Astrocyte (in vitro differentiated cells and primary cell): ENCODE data around the gene TBC1D2B. TPM values are rescaled to one million over a fixed set of nuclear protein-coding genes. Genes with fewer than 3 reads are reported as not detected.

ENCODE experiments used
- DNase-seq: peaks from one replicate; pipeline ENCODE4 v3.0.0-alpha.2; 2010; ENCODE audit warnings: low read depth
- FAIRE-seq: peaks from 2 replicates; lab custom pipeline; 2011; peaks lifted over from hg19 to GRCh38; lab: Jason Lieb, UNC
- H2AFZ ChIP-seq: 2 replicates; pipeline ENCODE4 v1.6.0; 2012; ENCODE audit warnings: low read depth, low read length, inconsistent platforms
- H3K27ac ChIP-seq: 2 replicates; pipeline ENCODE4 v1.5.1; 2011; ENCODE audit warnings: low read depth, low read length, inconsistent platforms
- H3K27me3 ChIP-seq: 2 replicates; pipeline ENCODE4 v1.6.0; 2011; ENCODE audit warnings: low read length, inconsistent platforms; ENCODE audit not compliant: insufficient read depth
- H3K36me3 ChIP-seq: 2 replicates; pipeline ENCODE4 v1.5.1; 2011; ENCODE audit warnings: low read length, inconsistent platforms; ENCODE audit not compliant: insufficient read depth
- H3K4me1 ChIP-seq: 2 replicates; pipeline ENCODE4 v1.5.1; 2011; ENCODE audit warnings: low read length, inconsistent platforms; ENCODE audit not compliant: insufficient read depth
- H3K4me2 ChIP-seq: 2 replicates; pipeline ENCODE4 v1.6.0; 2012; ENCODE audit warnings: low read length, inconsistent platforms
- H3K4me3 ChIP-seq: 2 replicates; pipeline ENCODE4 v1.5.1; 2011; ENCODE audit warnings: low read depth, mild to moderate bottlenecking, low read length, inconsistent platforms; ENCODE audit not compliant: insufficient read depth
- H3K79me2 ChIP-seq: 2 replicates; pipeline ENCODE4 v1.6.0; 2012; ENCODE audit warnings: mild to moderate bottlenecking, low read length, inconsistent platforms; ENCODE audit not compliant: insufficient read depth
- H3K9ac ChIP-seq: 2 replicates; pipeline ENCODE4 v1.6.0; 2012; ENCODE audit warnings: mild to moderate bottlenecking, low read length, inconsistent platforms
- H3K9me3 ChIP-seq: 2 replicates; pipeline ENCODE4 v1.5.1; 2012; ENCODE audit warnings: low read depth, mild to moderate bottlenecking, low read length, inconsistent platforms; ENCODE audit not compliant: insufficient read depth
- H4K20me1 ChIP-seq: 2 replicates; pipeline ENCODE4 v1.6.0; 2012; ENCODE audit warnings: low read length, inconsistent platforms; ENCODE audit not compliant: insufficient read depth
- H3K27ac Mint-ChIP-seq: one replicate; pipeline ENCODE4 v1.8.0; 2021; ENCODE audit warnings: mild to moderate bottlenecking, mixed read lengths; ENCODE audit not compliant: unreplicated experiment
- H3K27me3 Mint-ChIP-seq: one replicate; pipeline ENCODE4 v1.8.0; 2021; ENCODE audit warnings: low read depth, mixed read lengths; ENCODE audit not compliant: unreplicated experiment
- H3K36me3 Mint-ChIP-seq: one replicate; pipeline ENCODE4 v1.8.0; 2021; ENCODE audit warnings: low read depth, mixed read lengths; ENCODE audit not compliant: unreplicated experiment
- H3K4me1 Mint-ChIP-seq: one replicate; pipeline ENCODE4 v1.8.0; 2021; ENCODE audit warnings: low read depth, mixed read lengths; ENCODE audit not compliant: unreplicated experiment
- H3K4me3 Mint-ChIP-seq: one replicate; pipeline ENCODE4 v1.8.0; 2021; ENCODE audit warnings: mild to moderate bottlenecking, moderate library complexity, mixed read lengths; ENCODE audit not compliant: unreplicated experiment
- H3K9me3 Mint-ChIP-seq: one replicate; pipeline ENCODE4 v1.8.0; 2021; ENCODE audit warnings: mild to moderate bottlenecking, mixed read lengths; ENCODE audit not compliant: unreplicated experiment
- CTCF ChIP-seq: IDR thresholded peaks from 2 replicates; pipeline ENCODE4 v1.5.1; 2011; ENCODE audit warnings: low read depth, mild to moderate bottlenecking, inconsistent platforms, low read length, moderate library complexity; ENCODE audit not compliant: insufficient read depth
- EZH2 ChIP-seq: IDR thresholded peaks from 2 replicates; pipeline ENCODE4 v1.6.1; 2012; ENCODE audit warnings: mild to moderate bottlenecking, low read length, inconsistent platforms; ENCODE audit not compliant: insufficient read depth
- total RNA-seq: library from RNA; stranded (reverse); gene quantifications from 2 replicates; pipeline ENCODE4 v1.2.1, GENCODE V29; 2021

TBC1D2B gene
- total RNA-seq, 1 donor from 2014 or later: 21.3 TPM

- no peaks in the 10 kb centered on the region for H3K4me1 Mint-ChIP-seq
- peaks cover 33% of the 10 kb centered on the region for H3K27me3 Mint-ChIP-seq
- no peak overlapping the region for H3K4me3 Mint-ChIP-seq
- H3K9me3 Mint-ChIP-seq: no peaks in the 10 kb centered on the region
- H3K9ac ChIP-seq: no peak overlapping the region
- no peak overlapping the region for H3K4me2 ChIP-seq
- no peak for TF ChIP-seq CTCF
- TF ChIP-seq EZH2: no peak
- no peaks in the 10 kb centered on the region for H3K4me1 ChIP-seq
- FAIRE-seq: no peak
- H3K79me2 ChIP-seq: no peaks in the 10 kb centered on the region
- H3K27me3 ChIP-seq: peaks cover 2% of the 10 kb centered on the region
- no peak overlapping the region for H3K4me3 ChIP-seq
- H2AFZ ChIP-seq: no peak overlapping the region
- no peaks in the 10 kb centered on the region for H4K20me1 ChIP-seq
- no peak for DNase-seq
- H3K27ac Mint-ChIP-seq: no peak overlapping the region
- no peaks in the 10 kb centered on the region for H3K36me3 Mint-ChIP-seq
- H3K27ac ChIP-seq: no peak overlapping the region
- H3K36me3 ChIP-seq: no peaks in the 10 kb centered on the region
- H3K9me3 ChIP-seq: no peaks in the 10 kb centered on the region
These were observed 93.6 kb downstream of the TBC1D2B start for GRCh38 chr15:77983708-77984445.

- Mint-ChIP-seq H3K9me3 (no peaks in the 10 kb centered on the region), H3K4me3 (no peak overlapping the region), H3K27me3 (peaks cover 33% of the 10 kb centered on the region), H3K36me3 (no peaks in the 10 kb centered on the region), H3K4me1 (no peaks in the 10 kb centered on the region), H3K27ac (no peak overlapping the region)
- FAIRE-seq (no peak), DNase-seq (no peak)
- Histone ChIP-seq H3K9ac (no peak overlapping the region), H3K27me3 (peaks cover 2% of the 10 kb centered on the region), H3K79me2 (no peaks in the 10 kb centered on the region), H3K36me3 (no peaks in the 10 kb centered on the region), H3K27ac (no peak overlapping the region), H3K9me3 (no peaks in the 10 kb centered on the region), H2AFZ (no peak overlapping the region), H3K4me2 (no peak overlapping the region), H3K4me3 (no peak overlapping the region), H3K4me1 (no peaks in the 10 kb centered on the region), H4K20me1 (no peaks in the 10 kb centered on the region)
- TF ChIP-seq CTCF: no peak
- TF ChIP-seq EZH2: no peak
These were observed 94.3 kb downstream of the TBC1D2B start for GRCh38 chr15:77983091-77983707.

- no peak overlapping the region for H3K4me2 ChIP-seq
- no peak for FAIRE-seq
- Mint-ChIP-seq H3K27ac (no peak overlapping the region), H3K9me3 (no peaks in the 10 kb centered on the region), H3K27me3 (peaks cover 32% of the 10 kb centered on the region), H3K4me3 (no peak overlapping the region), H3K36me3 (no peaks in the 10 kb centered on the region), H3K4me1 (no peaks in the 10 kb centered on the region)
- H3K27ac ChIP-seq: no peak overlapping the region
- no peaks in the 10 kb centered on the region for H3K36me3 ChIP-seq
- H3K4me3 ChIP-seq: no peak overlapping the region
- H3K27me3 ChIP-seq: peaks cover 2% of the 10 kb centered on the region
- no peak for DNase-seq
- no peaks in the 10 kb centered on the region for H3K4me1 ChIP-seq
- H2AFZ ChIP-seq: no peak overlapping the region
- H4K20me1 ChIP-seq: no peaks in the 10 kb centered on the region
- H3K79me2 ChIP-seq: no peaks in the 10 kb centered on the region
- no peaks in the 10 kb centered on the region for H3K9me3 ChIP-seq
- TF ChIP-seq EZH2 (no peak), CTCF (no peak)
- H3K9ac ChIP-seq: no peak overlapping the region
These were observed 95.4 kb downstream of the TBC1D2B start for GRCh38 chr15:77982127-77982490.
